Measurements from ENCODE around the gene RXRA.

RXRA gene

GRCh38 chr9:134475011-134475790 lies 148.9 kb downstream of the RXRA start:
- no peak for DNase-seq (ENCODE audit: low spot score)

GRCh38 chr9:134476272-134476941 lies 150.2 kb downstream of the RXRA start:
- no peak for DNase-seq (ENCODE audit: low spot score)

- DNase-seq (ENCODE audit: low spot score), result no peak
Measured at GRCh38 chr9:134476942-134477335, 150.7 kb downstream of the RXRA start.

GRCh38 chr9:134477342-134477925 lies 151.2 kb downstream of the RXRA start:
- DNase-seq (ENCODE audit: low spot score), result no peak

- DNase-seq (ENCODE audit: low spot score), result no peak
Measured at GRCh38 chr9:134477927-134478326, 151.7 kb downstream of the RXRA start.

DNA sequence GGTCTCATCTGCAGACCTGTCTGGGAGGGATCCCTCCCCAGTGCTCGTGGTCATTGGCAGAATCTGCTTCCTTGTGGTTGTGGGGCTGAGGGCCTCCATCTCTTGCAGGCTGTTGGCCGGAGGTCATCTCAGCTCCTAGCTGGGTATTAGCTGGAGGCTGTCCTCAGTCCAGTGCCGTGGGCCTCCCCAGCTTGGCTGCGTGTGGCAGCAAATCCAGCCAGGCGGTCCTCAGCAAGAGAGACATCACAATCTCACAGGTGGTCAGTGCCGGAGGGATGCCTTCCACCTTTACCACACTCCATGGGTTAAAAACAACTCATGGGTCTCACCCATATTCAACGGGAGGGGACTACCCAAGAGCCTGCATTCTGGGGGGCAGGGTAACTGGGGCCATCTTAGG lies 155.5 kb downstream of the RXRA start:
- no peak for DNase-seq (ENCODE audit: low spot score)

- no peak for DNase-seq (ENCODE audit: low spot score)
Measured at GRCh38 chr9:134482226-134482625, 156.0 kb downstream of the RXRA start.

GRCh38 chr9:134483361-134484184 lies 157.3 kb downstream of the RXRA start:
- no peak for DNase-seq (ENCODE audit: low spot score)

DNA sequence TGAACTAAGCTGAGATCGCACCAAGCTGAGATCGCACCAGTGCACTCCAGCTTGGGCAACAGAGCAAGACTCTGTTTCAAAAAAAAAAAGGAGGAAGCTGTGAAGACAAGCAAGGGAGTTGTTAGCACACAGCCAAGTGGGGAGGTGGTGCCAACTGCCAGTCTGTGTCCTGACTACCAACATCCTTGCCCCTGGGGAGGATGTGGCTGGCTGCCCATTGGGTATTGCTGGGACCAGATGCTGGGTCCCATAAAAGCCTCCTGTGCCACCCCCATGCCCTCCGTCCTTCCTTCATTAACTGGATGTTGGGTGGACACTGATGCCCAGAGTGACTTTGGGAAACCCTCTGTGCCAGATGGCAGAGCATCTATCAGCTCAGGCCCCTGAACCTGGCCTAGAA lies 158.2 kb downstream of the RXRA start:
- no peak for DNase-seq (ENCODE audit: low spot score)

DNA sequence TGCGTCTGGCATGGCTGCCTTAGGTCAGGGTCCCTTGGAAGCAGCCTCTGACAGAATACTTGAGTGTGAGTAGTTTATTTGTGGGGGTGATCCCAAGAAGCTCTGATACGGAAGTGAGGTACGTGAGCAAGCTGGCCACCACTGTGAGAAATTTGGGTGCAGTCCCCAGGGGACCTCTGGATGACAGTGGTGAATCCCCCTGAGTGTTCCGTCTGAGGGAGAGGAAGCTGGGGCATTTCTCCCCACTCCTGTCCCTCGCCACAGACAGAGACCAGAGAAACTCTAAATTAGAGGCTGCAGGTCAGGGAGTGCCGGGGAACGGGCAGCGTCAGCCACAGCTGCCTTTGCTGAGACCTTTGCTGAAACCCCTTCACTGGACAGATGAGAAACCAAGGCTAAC lies 159.4 kb downstream of the RXRA start:
- DNase-seq (ENCODE audit: low spot score), result no peak

GRCh38 chr9:134486143-134486591 lies 159.9 kb downstream of the RXRA start:
- no peak for DNase-seq (ENCODE audit: low spot score)

DNA sequence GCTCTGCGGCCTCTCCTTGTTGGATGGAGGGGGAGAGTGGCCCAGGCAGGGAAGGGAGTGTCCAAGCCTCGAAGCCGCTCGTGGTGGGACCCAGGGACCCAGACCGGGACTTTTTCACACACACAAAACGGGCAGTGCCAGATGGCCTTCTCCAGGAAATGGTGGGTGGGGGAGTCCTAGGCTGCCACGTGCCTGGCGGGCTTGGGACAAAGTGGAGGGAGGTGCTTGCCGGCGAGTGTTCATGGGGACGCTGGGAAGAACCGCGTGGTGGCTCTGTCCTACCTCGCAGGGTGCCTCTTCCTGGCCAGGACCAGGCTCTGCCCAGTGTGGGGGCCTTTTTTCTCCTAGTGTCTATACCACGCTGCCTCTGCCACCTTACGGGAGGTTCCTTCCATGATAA lies 160.3 kb downstream of the RXRA start:
- DNase-seq (ENCODE audit: low spot score), result no peak

Data from SW480 (cell line).